ENCODE measurements around the gene ZNRF4.
"Not testable (repeated sequence)": the region's sequence is repeated elsewhere in the genome, so short reads cannot be mapped to it uniquely, and the experiment has no call there.

ZNRF4 gene

GRCh38 chr19:5455367-5456129 is at the start of gene ZNRF4:
Gene ZNRF4, plus strand, starts transcription at chr19:5455417. Its CDS starts 75 bp downstream, at chr19:5455492.
- no peak for DNase-seq (ENCODE audit: low read depth)

- not testable (repeated sequence) for DNase-seq (ENCODE audit: low read depth)
Measured at GRCh38 chr19:5406198-5406597, 49.0 kb upstream of the ZNRF4 start.

GRCh38 chr19:5406816-5407215 is 48.4 kb upstream of the ZNRF4 start:
- no peak for DNase-seq (ENCODE audit: low read depth)

GRCh38 chr19:5407356-5407755 is 47.9 kb upstream of the ZNRF4 start:
- no peak for DNase-seq (ENCODE audit: low read depth)

GRCh38 chr19:5417495-5418436 is 37.5 kb upstream of the ZNRF4 start:
- DNase-seq (ENCODE audit: low read depth) = no peak

GRCh38 chr19:5418677-5419076 is 36.5 kb upstream of the ZNRF4 start:
- DNase-seq (ENCODE audit: low read depth) = no peak

GRCh38 chr19:5420953-5421352 is 34.3 kb upstream of the ZNRF4 start:
- DNase-seq (ENCODE audit: low read depth) = no peak

- no peak for DNase-seq (ENCODE audit: low read depth)
Measured at GRCh38 chr19:5423567-5424125, 31.6 kb upstream of the ZNRF4 start.

GRCh38 chr19:5424192-5424973 is 30.8 kb upstream of the ZNRF4 start:
- no peak for DNase-seq (ENCODE audit: low read depth)

GRCh38 chr19:5425260-5425659 is 30.0 kb upstream of the ZNRF4 start:
- DNase-seq (ENCODE audit: low read depth) = no peak

- DNase-seq (ENCODE audit: low read depth) = no peak
Measured at GRCh38 chr19:5430237-5430636, 25.0 kb upstream of the ZNRF4 start.

GRCh38 chr19:5432687-5433086 is 22.5 kb upstream of the ZNRF4 start:
- no peak for DNase-seq (ENCODE audit: low read depth)

GRCh38 chr19:5434351-5434917 is 20.8 kb upstream of the ZNRF4 start:
- no peak for DNase-seq (ENCODE audit: low read depth)

GRCh38 chr19:5434970-5435641 is 20.1 kb upstream of the ZNRF4 start:
- no peak for DNase-seq (ENCODE audit: low read depth)

- no peak for DNase-seq (ENCODE audit: low read depth)
Measured at GRCh38 chr19:5435642-5436017, 19.6 kb upstream of the ZNRF4 start.

- no peak for DNase-seq (ENCODE audit: low read depth)
Measured at GRCh38 chr19:5436106-5436947, 18.9 kb upstream of the ZNRF4 start.

- no peak for DNase-seq (ENCODE audit: low read depth)
Measured at GRCh38 chr19:5436948-5437306, 18.3 kb upstream of the ZNRF4 start.

- not testable (repeated sequence) for DNase-seq (ENCODE audit: low read depth)
Measured at GRCh38 chr19:5438756-5439155, 16.5 kb upstream of the ZNRF4 start.

GRCh38 chr19:5439452-5439851 is 15.8 kb upstream of the ZNRF4 start:
- no peak for DNase-seq (ENCODE audit: low read depth)

- no peak for DNase-seq (ENCODE audit: low read depth)
Measured at GRCh38 chr19:5440299-5440698, 14.9 kb upstream of the ZNRF4 start.

Data from fibroblast of gingiva (primary cell).